H54 (cell line): Measurements from ENCODE around the gene B3GALNT2.
"Not testable (repeated sequence)": the region's sequence is repeated elsewhere in the genome, so short reads cannot be mapped to it uniquely, and the experiment has no call there.

Source experiments
- DNase-seq: peaks from one replicate; pipeline ENCODE4 v3.0.0; 2011; ENCODE audit warnings: low spot score, mixed read lengths; ENCODE audit not compliant: insufficient read length
- FAIRE-seq: peaks from 3 replicates; lab custom pipeline; 2011; peaks lifted over from hg19 to GRCh38; lab: Jason Lieb, UNC
- POLR2A ChIP-seq: IDR thresholded peaks from 2 replicates; pipeline ENCODE4 v1.6.1; 2011; ENCODE audit warnings: low read depth, mild to moderate bottlenecking, low read length

The B3GALNT2 gene

DNA sequence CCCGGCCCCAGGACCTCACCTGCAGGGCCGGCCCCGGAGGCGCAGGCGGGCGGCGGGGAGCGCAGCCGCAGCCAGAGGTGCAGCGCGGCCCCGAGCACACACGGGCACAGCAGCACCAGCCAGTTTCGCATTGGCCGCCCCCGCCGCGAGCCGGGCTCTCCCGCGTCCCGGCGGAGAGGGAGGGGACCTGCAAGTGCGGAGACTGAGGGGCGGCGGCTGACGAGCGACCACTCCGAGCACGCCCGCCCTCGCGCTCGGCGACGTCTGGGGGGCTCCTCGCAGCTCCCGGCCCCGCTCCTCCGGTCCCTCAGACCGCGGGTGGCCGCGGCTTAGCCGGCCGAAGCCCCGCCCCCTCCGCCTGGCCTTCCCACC lies at the start of gene B3GALNT2:
TSS of gene B3GALNT2 (minus strand) at position 331 of the 372 bp plus-strand sequence. CDS start at position 131, 200 bp downstream.
- TF ChIP-seq POLR2A, result peak; percentile 97
- no peak for DNase-seq
- FAIRE-seq, result no peak

DNA sequence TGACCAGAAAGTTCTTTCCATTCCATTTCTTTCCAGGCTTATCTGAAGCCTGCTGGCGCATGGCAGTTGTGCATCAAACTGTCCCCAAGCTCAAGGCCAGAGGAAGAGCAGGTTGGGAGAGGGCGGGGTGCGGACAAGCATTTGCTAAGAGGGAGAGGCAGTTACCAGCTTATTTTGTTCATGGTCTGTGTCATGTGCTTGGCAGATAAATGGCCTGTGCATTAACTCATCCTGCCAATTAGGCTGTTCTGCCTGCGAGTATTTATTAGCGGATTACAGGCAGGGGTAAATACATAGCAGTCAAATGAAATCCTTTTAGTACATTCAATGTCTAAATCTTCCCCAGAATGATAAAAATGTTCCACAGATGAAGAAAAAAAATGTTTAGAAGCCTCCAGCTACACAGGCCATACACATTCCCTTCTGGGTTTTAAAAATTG lies 48.9 kb upstream of the B3GALNT2 start:
- no peak for TF ChIP-seq POLR2A
- DNase-seq, result no peak
- FAIRE-seq, result no peak

GRCh38 chr1:235552146-235552716 lies 48.0 kb upstream of the B3GALNT2 start:
- FAIRE-seq, result no peak
- no peak for TF ChIP-seq POLR2A
- no peak for DNase-seq

DNA sequence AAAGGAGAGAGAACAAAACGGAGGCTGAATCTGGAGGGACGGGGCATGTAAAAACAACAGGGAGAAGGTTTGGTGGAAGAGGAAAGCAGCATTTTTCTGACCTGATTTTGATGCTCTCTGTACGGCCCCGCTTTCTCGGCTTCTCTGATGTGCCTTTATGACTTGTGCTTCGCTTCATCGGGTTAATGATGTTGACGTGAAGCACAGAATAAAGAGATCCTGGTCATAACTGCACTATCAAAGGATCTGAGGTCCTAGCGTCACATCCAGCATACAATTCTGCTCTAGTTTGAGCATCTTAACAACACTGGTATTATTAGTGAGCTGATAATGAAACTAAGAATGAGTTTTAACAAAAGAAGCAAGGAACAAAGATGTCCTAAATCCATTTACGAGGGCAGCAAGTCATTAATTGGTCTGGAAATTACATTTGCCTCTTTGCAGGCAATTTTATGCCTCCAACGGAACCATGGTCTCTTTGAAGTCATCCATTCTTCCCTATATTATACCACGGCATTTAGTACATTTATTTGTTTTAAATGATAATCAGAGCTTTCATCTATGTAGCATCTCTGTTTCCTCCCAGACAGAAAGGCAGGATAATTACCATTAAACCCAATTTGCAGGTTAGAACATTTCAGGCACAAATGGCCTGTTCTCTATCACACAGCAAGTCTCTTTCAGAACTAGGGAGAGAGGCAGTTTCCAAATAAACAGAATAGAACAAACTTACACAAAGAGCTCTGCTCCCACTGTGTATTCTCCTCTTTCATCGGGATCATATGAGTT lies 45.3 kb upstream of the B3GALNT2 start:
- TF ChIP-seq POLR2A, result no peak
- FAIRE-seq (no peak), DNase-seq (no peak)

DNA sequence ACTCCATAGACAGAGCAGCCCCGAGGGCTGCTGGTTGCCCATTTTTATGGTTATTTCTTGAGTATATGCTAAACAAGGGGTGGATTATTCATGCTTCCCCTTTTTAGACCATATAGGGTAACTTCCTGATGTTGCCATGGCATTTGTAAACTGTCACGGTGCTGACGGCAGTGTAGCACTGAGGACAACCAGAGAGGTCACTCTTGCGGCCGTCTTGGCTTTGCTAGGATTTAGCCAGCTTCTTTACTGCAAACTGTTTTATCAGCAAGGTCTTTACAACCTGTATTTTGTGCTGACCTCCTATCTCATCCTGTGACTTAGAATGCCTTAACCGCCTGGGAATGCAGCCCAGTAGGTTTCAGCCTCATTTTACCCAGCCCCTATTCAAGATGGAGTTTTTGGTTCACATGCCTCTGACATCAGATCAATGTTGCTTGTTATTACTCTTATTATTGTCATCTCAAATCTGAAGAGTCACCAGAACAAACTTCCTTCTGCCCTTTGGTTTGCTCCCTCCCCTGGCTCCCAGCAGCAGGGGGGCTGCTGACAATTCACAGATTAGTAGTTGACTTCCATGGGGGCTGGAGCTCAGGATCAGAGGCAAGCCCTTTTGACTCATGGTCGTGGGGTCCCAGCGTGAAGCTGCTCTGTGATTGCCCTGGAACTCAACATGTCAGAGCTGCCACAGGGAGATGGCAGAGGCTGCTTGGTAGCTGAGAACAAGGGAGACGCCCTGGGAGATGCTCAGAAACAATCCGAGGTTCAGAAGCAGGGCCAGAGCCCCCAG lies 42.3 kb upstream of the B3GALNT2 start:
- not testable (repeated sequence) for FAIRE-seq, DNase-seq

GRCh38 chr1:235545292-235545930 lies 41.2 kb upstream of the B3GALNT2 start:
- no peak for DNase-seq
- no peak for FAIRE-seq
- TF ChIP-seq POLR2A, result no peak

- not testable (repeated sequence) for FAIRE-seq, DNase-seq
These were observed 38.6 kb upstream of the B3GALNT2 start for GRCh38 chr1:235542845-235543244.

GRCh38 chr1:235533476-235534168 lies 29.4 kb upstream of the B3GALNT2 start:
- no peak for FAIRE-seq
- no peak for TF ChIP-seq POLR2A

DNA sequence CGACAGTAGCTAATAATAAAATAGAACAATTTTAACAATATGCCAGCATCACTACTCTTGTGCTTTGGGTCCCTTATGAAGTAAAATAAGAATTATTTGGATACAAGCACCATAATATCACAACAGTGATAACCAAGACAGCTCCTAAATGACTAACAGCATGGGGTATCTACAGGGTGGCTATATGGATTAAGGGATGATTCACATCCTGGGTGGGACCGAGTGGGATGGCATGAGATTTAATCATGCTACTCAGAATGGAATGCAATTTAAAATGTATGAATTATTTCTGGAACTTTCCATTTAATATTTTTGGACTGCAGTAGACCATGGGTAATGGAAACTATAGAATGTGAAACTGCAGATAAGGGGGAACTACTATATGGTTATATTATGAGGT lies 28.1 kb upstream of the B3GALNT2 start:
- no peak for TF ChIP-seq POLR2A
- DNase-seq (peak; percentile 44), FAIRE-seq (no peak)

More at GRCh38 chr1:235533476-235534168, 29.4 kb upstream of the B3GALNT2 start:
- DNase-seq, result no peak

GRCh38 chr1:235527196-235527814 lies 23.1 kb upstream of the B3GALNT2 start:
- DNase-seq (no peak), FAIRE-seq (no peak)
- TF ChIP-seq POLR2A, result no peak

GRCh38 chr1:235525314-235525713 lies 21.1 kb upstream of the B3GALNT2 start:
- FAIRE-seq, result no peak

GRCh38 chr1:235516862-235517446 lies 12.7 kb upstream of the B3GALNT2 start:
- no peak for FAIRE-seq
- no peak for TF ChIP-seq POLR2A
- DNase-seq, result no peak

More at GRCh38 chr1:235525314-235525713, 21.1 kb upstream of the B3GALNT2 start:
- DNase-seq, result no peak
- no peak for TF ChIP-seq POLR2A
